GM19193 (cell line): ENCODE measurements around the gene ACYP1.
A peak's percentile ranks its signal among the peaks of the same experiment; 100 is the strongest.

ENCODE experiments used
- POLR2A ChIP-seq: IDR thresholded peaks from 4 replicates; pipeline ENCODE4 v1.6.1; 2011; ENCODE audit not compliant: insufficient read depth, insufficient read length; ENCODE audit errors: extremely low read depth

Gene ACYP1

GRCh38 chr14:75081660-75082229, 17.9 kb upstream of the ACYP1 start:
- no peak for TF ChIP-seq POLR2A

GRCh38 chr14:75079521-75079920, 15.7 kb upstream of the ACYP1 start:
- TF ChIP-seq POLR2A, result no peak

- TF ChIP-seq POLR2A, result no peak
Measured at GRCh38 chr14:75077794-75078193, 14.0 kb upstream of the ACYP1 start.

GRCh38 chr14:75070383-75070782, 6.6 kb upstream of the ACYP1 start:
- no peak for TF ChIP-seq POLR2A

GRCh38 chr14:75069811-75070145, 6.0 kb upstream of the ACYP1 start:
- TF ChIP-seq POLR2A, result no peak

GRCh38 chr14:75069121-75069810, 5.4 kb upstream of the ACYP1 start, which contains the start of gene ZC2HC1C:
Gene ZC2HC1C, plus strand, starts transcription at chr14:75069641. Its CDS starts 933 bp downstream, at chr14:75070574.
- peak; percentile 77 for TF ChIP-seq POLR2A

- TF ChIP-seq POLR2A, result no peak
Measured at GRCh38 chr14:75068294-75069120, 4.7 kb upstream of the ACYP1 start.

- TF ChIP-seq POLR2A, result no peak
Measured at GRCh38 chr14:75067212-75067611, 3.4 kb upstream of the ACYP1 start.

- TF ChIP-seq POLR2A, result no peak
Measured at GRCh38 chr14:75066691-75067090, 2.9 kb upstream of the ACYP1 start.

GRCh38 chr14:75064205-75064567, 362 bp upstream of the ACYP1 start:
- no peak for TF ChIP-seq POLR2A

- TF ChIP-seq POLR2A, result no peak
Measured at GRCh38 chr14:75063013-75063412, 811 bp downstream of the ACYP1 start.

GRCh38 chr14:75060420-75060819, 3.4 kb downstream of the ACYP1 start:
- no peak for TF ChIP-seq POLR2A

GRCh38 chr14:75059642-75060041, 4.2 kb downstream of the ACYP1 start:
- TF ChIP-seq POLR2A, result no peak

GRCh38 chr14:75054421-75054820, 9.4 kb downstream of the ACYP1 start:
- TF ChIP-seq POLR2A, result no peak

- no peak for TF ChIP-seq POLR2A
Measured at GRCh38 chr14:75053396-75054291, 10.2 kb downstream of the ACYP1 start.
